ENCODE measurements around the gene PNPLA5.

PNPLA5 gene

GRCh38 chr22:43852573-43853327 is 39.1 kb downstream of the PNPLA5 start:
- no peak for DNase-seq

- DNase-seq: no peak
These were observed 39.9 kb downstream of the PNPLA5 start for GRCh38 chr22:43851979-43852307.

DNA sequence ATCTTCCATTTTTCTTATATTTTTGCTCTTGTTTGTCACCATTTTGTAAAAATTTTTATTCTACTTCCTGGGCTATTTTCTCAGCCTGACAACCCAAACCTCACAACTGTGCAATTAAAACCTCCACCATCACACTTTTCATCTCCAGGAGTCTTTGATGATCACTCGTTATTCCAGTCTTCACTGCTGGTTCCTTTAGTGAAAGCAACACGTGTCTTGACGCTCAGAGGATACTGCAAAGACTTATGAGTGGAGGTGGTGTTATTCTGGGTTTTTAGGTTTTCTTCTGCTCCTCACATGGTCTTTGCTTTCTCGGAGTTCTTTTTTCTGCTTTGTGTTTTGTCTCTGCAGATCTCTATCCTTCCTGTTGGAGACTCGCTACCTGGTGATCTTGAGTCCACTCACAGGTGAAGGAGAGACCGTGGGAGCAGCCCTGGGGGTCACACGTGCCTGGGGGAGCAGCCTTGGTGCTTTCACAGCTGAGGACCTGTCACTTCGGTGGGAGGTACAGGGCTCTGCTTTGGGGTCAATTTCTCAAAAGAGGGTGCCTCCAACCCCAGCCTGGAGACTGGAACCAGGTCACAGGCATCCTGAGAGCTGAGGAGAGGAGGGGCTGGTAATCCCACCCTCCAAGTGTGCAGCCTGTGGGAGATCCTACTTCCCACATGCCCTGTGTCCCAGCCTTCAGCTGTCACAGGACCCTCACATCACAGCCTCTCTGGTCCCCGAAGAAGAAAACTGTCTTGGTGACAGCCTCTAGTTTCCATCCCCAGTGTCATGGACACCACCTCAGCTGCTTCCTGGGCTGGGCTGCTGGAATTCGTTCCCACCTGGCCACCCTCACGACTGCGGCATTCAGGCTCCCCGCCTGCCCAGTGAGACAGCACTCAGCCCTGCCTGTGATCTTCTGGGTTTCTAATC is 40.5 kb downstream of the PNPLA5 start:
- DNase-seq: no peak

- DNase-seq: no peak
These were observed 41.3 kb downstream of the PNPLA5 start for GRCh38 chr22:43850529-43850928.

GRCh38 chr22:43849731-43850130 is 42.1 kb downstream of the PNPLA5 start:
- DNase-seq: no peak

GRCh38 chr22:43848366-43849171 is 43.2 kb downstream of the PNPLA5 start:
- DNase-seq: no peak

DNA sequence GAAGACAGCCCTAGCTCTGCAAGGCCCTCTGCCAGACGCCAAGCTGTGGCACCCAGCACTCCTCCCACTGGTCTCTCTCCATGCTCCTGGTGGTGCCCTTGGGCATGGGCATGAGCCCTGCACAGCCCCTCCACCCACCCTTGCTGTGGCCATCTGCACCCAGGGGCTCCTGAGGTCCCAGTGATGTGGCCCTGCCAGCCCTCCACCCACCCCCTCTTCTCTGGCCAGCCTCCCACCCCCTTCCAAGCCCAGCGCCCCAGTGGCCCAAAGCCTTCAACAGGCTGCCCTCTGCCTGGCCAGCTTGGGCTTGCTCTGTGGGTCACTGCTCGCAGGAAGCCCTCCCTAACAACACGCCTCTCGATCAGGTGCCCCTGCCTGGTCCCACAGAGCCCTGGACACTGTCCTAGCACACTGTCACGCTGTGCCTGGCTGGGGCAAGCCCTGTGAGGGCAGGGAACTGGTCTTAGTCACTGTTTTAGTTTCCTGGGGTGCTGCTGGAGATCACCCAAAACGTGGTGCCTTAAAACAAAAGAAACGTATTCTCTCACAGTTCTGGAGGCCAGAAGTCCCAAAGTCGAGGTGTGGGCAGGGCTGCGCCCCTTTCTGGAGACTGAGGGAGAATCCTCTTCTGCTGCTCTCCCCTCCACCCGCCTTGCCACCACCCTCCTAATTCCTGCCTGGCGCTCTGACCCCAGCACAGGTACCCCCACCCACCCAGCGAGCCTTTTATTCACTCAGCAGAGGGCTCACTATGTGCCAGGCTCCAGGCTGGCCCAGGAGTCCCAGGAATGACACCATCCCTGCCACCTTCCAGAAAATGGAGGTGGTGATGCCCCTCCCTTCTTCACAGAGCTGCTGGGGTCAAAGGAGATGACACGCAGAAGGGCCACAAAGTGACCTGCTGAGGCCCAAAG is 44.2 kb downstream of the PNPLA5 start:
- no peak for DNase-seq

GRCh38 chr22:43846966-43847365 is 44.8 kb downstream of the PNPLA5 start:
- no peak for DNase-seq

DNA sequence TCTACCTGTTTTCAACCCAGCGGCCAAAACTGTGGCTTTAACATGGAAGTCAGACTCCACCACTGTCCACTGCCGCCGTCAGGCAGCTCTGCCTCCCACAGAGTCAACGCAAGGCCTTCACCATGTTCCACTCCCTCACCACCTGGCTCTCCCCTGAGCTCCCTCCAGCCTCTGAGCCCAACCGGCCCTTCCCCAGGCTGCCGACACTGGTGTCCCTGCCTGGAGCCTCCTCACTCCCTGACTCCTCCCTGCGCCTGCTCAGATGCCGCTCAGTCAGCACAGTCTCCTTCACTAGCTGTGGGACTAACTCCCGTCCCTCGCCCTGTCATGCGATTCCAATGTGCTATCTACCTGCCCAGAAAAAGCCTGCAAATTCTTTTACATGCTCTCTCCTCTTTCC is 45.8 kb downstream of the PNPLA5 start:
- no peak for DNase-seq

DNA sequence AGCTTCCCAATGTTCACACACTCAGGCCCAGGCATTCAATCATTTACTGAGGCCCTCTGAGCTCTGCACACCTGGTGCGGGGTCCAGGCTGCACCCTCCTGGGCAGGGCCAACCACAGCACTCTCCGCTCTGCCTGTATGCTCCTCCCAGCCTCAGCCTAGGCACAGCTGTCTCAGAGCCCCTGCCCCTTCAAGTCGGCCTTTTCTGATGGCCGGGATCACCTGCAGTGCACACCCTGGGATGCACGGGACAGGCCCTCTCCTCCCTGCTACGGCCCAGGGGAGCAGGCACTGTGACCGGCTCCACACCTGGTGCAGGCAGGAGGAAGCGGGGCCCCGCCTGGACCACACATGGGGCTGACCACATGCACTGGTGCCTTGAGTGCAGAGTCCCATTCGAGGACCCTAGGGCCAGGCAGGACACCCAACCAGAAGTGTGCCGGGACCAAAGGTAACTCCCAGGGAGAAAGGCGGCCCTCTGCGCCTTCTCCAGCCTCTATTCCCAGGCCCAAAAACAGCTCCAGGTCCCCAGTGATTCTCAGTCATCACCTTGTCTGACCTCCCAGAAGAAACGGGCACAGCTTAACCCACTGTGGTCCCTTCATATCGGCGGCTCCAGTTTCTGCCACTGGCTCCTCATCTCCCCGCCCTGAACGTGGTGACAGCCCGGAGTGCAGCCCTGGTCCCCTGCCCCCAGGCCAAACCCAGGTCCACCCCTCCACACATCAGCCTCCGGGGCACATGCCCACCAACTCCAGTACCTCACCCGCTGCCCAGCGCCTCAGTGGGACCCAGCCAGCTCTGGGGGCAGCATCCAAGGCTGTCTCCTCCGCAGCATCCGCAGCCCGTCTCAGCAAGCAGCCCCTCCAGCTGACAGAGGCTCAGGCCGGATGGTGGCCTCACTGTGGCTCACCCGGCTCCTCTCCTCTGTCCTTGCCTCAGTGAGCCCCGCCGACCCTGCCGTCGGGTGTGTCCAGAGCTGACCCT is 47.0 kb downstream of the PNPLA5 start:
- no peak for DNase-seq

GRCh38 chr22:43843783-43844530 is 47.9 kb downstream of the PNPLA5 start:
- DNase-seq: no peak

DNA sequence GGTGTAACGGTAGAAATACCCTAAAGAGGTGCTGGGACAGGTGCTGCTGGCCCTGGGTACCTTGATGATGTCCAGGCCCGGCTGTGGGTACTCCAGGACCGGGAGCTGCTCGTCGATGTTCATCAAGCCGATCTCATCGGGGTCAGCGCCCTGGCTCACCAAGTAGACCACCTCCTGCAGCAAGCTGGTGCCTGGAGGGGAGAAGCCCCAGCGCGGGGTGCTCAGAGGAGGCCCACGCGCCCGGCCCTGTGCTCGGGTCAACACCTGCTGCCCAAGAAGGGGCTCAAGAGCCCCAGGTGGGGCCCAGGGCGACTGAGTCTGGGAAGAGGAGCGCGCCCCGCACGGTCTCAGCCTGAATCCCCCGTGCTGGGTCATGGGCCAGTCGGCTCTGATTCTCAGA is 50.1 kb downstream of the PNPLA5 start:
- no peak for DNase-seq

DNA sequence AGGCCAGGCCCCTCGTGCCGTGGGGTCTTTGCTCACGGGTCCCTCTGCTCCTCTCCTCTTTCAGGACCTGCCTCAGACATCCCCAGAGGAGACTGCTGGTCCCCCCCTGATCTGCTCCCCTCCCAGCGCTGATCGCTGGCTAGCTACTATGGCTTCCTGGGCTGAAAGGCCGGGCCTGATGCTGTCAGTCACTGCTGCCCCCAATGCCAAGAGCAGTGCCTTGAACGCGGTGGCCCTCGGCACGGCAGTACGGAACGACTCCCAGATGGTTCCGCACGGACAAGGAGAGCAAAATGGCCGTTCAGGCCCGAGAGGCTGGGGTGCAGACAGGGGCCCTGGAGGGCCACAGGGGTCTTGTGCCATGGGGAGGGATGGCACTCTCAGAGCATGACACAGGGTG is 51.0 kb downstream of the PNPLA5 start:
- no peak for DNase-seq

GRCh38 chr22:43840431-43840830 is 51.4 kb downstream of the PNPLA5 start:
- no peak for DNase-seq

- no peak for DNase-seq
These were observed 52.0 kb downstream of the PNPLA5 start for GRCh38 chr22:43839781-43840180.

DNA sequence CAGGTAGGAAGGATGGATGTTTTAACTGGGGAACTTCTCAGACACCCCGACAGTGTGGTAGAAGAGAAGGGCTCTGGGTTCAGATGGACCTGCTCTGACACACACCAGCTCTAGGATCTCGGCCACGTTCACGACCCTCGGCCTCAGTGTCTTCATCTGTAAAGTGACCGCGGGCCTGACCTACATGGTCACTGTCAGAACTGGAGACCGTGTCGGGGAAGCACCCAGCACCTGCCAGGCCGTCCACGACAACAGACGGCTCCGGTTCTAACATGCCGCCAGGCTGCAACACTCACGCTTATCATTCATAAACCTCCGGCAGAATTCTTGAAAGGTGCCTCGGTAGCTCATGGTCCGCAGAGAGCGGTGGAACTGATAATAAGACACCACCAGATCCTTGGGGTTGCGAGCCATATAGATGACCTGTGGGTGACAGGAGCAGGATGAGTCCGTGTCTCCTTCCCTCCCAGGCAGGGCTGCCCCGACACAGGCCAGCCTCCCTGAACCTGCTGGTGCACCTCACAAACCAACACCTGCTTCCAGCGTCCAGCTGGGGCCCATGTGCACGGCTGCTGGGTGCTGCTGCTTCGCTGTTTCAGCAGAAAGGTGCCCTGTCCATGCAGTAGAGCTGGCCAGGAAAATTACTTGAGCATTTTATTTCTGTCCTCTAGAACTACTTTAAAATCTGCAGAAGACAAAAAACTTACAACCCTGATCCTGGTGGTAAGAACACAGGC is 53.1 kb downstream of the PNPLA5 start:
- no peak for DNase-seq

GRCh38 chr22:43838161-43838560 is 53.7 kb downstream of the PNPLA5 start:
- no peak for DNase-seq

GRCh38 chr22:43837666-43838065 is 54.1 kb downstream of the PNPLA5 start:
- DNase-seq: no peak

- no peak for DNase-seq
These were observed 56.1 kb downstream of the PNPLA5 start for GRCh38 chr22:43835736-43836135.

GRCh38 chr22:43835166-43835565 is 56.6 kb downstream of the PNPLA5 start:
- no peak for DNase-seq

Measured in HCEC 1CT (cell line).